SK-N-SH treated with all-trans-retinoic acid at 6 μM for 48 hours (cell line): ENCODE results near the gene TPGS1.

Source experiments
- ATAC-seq: fragments of 200-7000 bp; cut with Tn5 transposase; 3 replicates; pipeline ENCODE4 v1.9.1; 2020; ENCODE audit warnings: mild to moderate bottlenecking, moderate library complexity
- ARNTL ChIP-seq: fragments of 450-650 bp; formaldehyde crosslinking; IDR thresholded peaks from 2 replicates; pipeline ENCODE4 v1.5.0; 2020; ENCODE audit warnings: low read depth, mild to moderate bottlenecking, moderate library complexity, borderline replicate concordance
- BACH2 ChIP-seq: fragments of 250-450 bp; sonication (Bioruptor Pico); IDR thresholded peaks from 2 replicates; pipeline ENCODE4 v1.9.0; 2021; ENCODE audit warnings: mild to moderate bottlenecking, borderline replicate concordance
- CSDC2 ChIP-seq: fragments of 250-450 bp; sonication (Bioruptor Pico); IDR thresholded peaks from 2 replicates; pipeline ENCODE4 v1.5.0; 2020; ENCODE audit warnings: mild to moderate bottlenecking, moderate library complexity
- ESRRG ChIP-seq: fragments of 250-450 bp; sonication (Bioruptor Pico); IDR thresholded peaks from 2 replicates; pipeline ENCODE4 v1.6.1; 2021; ENCODE audit warnings: mild to moderate bottlenecking
- GLIS3 ChIP-seq: fragments of 250-450 bp; sonication (Bioruptor Pico); IDR thresholded peaks from 2 replicates; pipeline ENCODE4 v1.5.0; 2020; ENCODE audit warnings: mild to moderate bottlenecking, moderate library complexity
- OSR1 ChIP-seq: fragments of 250-450 bp; sonication (Bioruptor Pico); IDR thresholded peaks from 2 replicates; pipeline ENCODE4 v1.8.0; 2022; ENCODE audit warnings: moderate library complexity, mild to moderate bottlenecking, inconsistent platforms
- PPARA ChIP-seq: fragments of 250-450 bp; sonication (Bioruptor Pico); IDR thresholded peaks from 2 replicates; pipeline ENCODE4 v1.5.0; 2020; ENCODE audit warnings: mild to moderate bottlenecking, borderline replicate concordance
- RARB ChIP-seq: fragments of 250-450 bp; sonication (Bioruptor Pico); IDR thresholded peaks from 2 replicates; pipeline ENCODE4 v1.8.0; 2021; ENCODE audit warnings: mild to moderate bottlenecking, moderate library complexity
- SNAI2 ChIP-seq: fragments of 250-450 bp; sonication (Bioruptor Pico); IDR thresholded peaks from 2 replicates; pipeline ENCODE4 v1.5.0; 2020; ENCODE audit warnings: mild to moderate bottlenecking, moderate library complexity
- TCF4 ChIP-seq: fragments of 250-450 bp; sonication (Bioruptor Pico); IDR thresholded peaks from 2 replicates; pipeline ENCODE4 v1.8.0; 2021; ENCODE audit warnings: mild to moderate bottlenecking, moderate library complexity, borderline replicate concordance
- TOX ChIP-seq: fragments of 250-450 bp; sonication (Bioruptor Pico); IDR thresholded peaks from 2 replicates; pipeline ENCODE4 v1.8.0; 2021; ENCODE audit warnings: mild to moderate bottlenecking, moderate library complexity, borderline replicate concordance
- ZC3H10 ChIP-seq: fragments of 250-450 bp; sonication (Bioruptor Pico); IDR thresholded peaks from 2 replicates; pipeline ENCODE4 v1.5.1; 2021; ENCODE audit warnings: mild to moderate bottlenecking, moderate library complexity
- ZFP3 ChIP-seq: fragments of 250-450 bp; sonication (Bioruptor Pico); IDR thresholded peaks from 2 replicates; pipeline ENCODE4 v1.5.0; 2020; ENCODE audit warnings: mild to moderate bottlenecking, moderate library complexity
- ZFP30 ChIP-seq: fragments of 450-650 bp; formaldehyde crosslinking; IDR thresholded peaks from 2 replicates; pipeline ENCODE4 v1.5.0; 2022; ENCODE audit warnings: mild to moderate bottlenecking, moderate library complexity
- ZNF565 ChIP-seq: fragments of 450-650 bp; formaldehyde crosslinking; conservative IDR thresholded peaks from 2 replicates; pipeline ENCODE4 v1.5.0; 2020; ENCODE audit warnings: low read depth, mild to moderate bottlenecking, moderate library complexity
- ZNF70 ChIP-seq: fragments of 450-650 bp; formaldehyde crosslinking; IDR thresholded peaks from 2 replicates; pipeline ENCODE4 v1.5.0; 2020; ENCODE audit warnings: mild to moderate bottlenecking, moderate library complexity
- ZNF8 ChIP-seq: fragments of 450-650 bp; formaldehyde crosslinking; IDR thresholded peaks from 2 replicates; pipeline ENCODE4 v1.5.0; 2020; ENCODE audit warnings: mild to moderate bottlenecking, moderate library complexity
- TF ChIP-seq, protein P1 (sequence below): fragments of 250-450 bp; sonication (Bioruptor Pico); IDR thresholded peaks from 2 replicates; pipeline ENCODE4 v1.8.0; 2021; ENCODE audit warnings: low read depth, mild to moderate bottlenecking, moderate library complexity, borderline replicate concordance
- TF ChIP-seq, protein P2 (sequence below): fragments of 250-450 bp; sonication (Bioruptor Pico); IDR thresholded peaks from 2 replicates; pipeline ENCODE4 v1.5.0; 2020; ENCODE audit warnings: mild to moderate bottlenecking, moderate library complexity
- TF ChIP-seq, protein P3 (sequence below): fragments of 250-450 bp; sonication (Bioruptor Pico); IDR thresholded peaks from 2 replicates; pipeline ENCODE4 v1.8.0; 2020; ENCODE audit warnings: mild to moderate bottlenecking, moderate library complexity, borderline replicate concordance
- TF ChIP-seq, protein P4 (sequence below): fragments of 250-450 bp; sonication (Bioruptor Pico); IDR thresholded peaks from 2 replicates; pipeline ENCODE4 v1.5.1; 2020; ENCODE audit warnings: low read depth, mild to moderate bottlenecking, moderate library complexity
- TF ChIP-seq, protein P5 (sequence below): fragments of 250-450 bp; sonication (Bioruptor Pico); IDR thresholded peaks from 2 replicates; pipeline ENCODE4 v1.5.1; 2021; ENCODE audit warnings: mild to moderate bottlenecking, moderate library complexity

Gene TPGS1

DNA sequence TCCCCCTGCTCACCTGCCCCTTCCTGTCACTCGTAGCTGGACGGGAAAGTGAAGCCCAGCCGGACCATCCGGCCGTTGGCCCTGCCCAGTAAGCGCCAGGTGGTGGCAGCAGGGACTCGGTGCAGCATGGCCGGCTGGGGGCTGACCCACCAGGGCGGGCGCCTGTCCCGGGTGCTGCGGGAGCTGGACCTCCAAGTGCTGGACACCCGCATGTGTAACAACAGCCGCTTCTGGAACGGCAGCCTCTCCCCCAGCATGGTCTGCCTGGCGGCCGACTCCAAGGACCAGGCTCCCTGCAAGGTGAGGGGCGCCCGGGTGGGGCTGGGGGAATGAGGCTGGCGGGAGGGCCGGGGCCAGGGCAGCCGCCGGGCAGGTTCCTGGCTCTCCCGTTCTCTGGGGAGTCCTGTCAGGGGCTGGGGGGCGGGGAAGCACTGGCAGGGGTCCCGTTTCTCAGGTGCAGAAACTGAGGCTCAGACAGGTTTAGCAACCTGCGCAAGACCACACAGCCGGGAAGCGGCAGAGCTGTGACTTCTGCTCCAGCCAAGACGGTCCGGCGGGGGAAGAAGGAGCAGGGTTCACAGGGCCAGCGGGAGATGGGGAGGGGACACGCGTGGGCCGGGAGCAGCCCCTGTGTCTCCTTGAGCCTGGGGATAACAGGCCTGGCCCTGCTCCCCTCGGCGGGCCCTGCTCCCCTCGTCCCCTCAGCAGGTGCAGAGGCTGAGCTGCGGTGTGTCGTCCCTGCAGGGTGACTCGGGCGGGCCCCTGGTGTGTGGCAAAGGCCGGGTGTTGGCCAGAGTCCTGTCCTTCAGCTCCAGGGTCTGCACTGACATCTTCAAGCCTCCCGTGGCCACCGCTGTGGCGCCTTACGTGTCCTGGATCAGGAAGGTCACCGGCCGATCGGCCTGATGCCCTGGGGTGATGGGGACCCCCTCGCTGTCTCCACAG lies 41.9 kb downstream of the TPGS1 start:
- ATAC-seq, result no peak; the same call in 2 of the 3 replicates
- TF ChIP-seq, protein P1, sequence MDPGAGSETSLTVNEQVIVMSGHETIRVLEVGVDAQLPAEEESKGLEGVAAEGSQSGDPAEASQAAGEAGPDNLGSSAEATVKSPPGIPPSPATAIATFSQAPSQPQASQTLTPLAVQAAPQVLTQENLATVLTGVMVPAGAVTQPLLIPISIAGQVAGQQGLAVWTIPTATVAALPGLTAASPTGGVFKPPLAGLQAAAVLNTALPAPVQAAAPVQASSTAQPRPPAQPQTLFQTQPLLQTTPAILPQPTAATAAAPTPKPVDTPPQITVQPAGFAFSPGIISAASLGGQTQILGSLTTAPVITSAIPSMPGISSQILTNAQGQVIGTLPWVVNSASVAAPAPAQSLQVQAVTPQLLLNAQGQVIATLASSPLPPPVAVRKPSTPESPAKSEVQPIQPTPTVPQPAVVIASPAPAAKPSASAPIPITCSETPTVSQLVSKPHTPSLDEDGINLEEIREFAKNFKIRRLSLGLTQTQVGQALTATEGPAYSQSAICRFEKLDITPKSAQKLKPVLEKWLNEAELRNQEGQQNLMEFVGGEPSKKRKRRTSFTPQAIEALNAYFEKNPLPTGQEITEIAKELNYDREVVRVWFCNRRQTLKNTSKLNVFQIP (CRISPR knock-in tag), result no peak
- TF ChIP-seq, protein P2, sequence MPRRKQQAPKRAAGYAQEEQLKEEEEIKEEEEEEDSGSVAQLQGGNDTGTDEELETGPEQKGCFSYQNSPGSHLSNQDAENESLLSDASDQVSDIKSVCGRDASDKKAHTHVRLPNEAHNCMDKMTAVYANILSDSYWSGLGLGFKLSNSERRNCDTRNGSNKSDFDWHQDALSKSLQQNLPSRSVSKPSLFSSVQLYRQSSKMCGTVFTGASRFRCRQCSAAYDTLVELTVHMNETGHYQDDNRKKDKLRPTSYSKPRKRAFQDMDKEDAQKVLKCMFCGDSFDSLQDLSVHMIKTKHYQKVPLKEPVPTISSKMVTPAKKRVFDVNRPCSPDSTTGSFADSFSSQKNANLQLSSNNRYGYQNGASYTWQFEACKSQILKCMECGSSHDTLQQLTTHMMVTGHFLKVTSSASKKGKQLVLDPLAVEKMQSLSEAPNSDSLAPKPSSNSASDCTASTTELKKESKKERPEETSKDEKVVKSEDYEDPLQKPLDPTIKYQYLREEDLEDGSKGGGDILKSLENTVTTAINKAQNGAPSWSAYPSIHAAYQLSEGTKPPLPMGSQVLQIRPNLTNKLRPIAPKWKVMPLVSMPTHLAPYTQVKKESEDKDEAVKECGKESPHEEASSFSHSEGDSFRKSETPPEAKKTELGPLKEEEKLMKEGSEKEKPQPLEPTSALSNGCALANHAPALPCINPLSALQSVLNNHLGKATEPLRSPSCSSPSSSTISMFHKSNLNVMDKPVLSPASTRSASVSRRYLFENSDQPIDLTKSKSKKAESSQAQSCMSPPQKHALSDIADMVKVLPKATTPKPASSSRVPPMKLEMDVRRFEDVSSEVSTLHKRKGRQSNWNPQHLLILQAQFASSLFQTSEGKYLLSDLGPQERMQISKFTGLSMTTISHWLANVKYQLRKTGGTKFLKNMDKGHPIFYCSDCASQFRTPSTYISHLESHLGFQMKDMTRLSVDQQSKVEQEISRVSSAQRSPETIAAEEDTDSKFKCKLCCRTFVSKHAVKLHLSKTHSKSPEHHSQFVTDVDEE (CRISPR knock-in tag), result no peak
- TF ChIP-seq ZC3H10 (CRISPR knock-in tag) (no peak), PPARA (CRISPR knock-in tag) (no peak), ZNF8 (CRISPR knock-in tag) (no peak), TCF4 (no peak), ZNF70 (CRISPR knock-in tag) (no peak), OSR1 (CRISPR knock-in tag) (no peak), CSDC2 (CRISPR knock-in tag) (no peak), ZFP30 (CRISPR knock-in tag) (no peak), ARNTL (CRISPR knock-in tag) (no peak), GLIS3 (no peak), RARB (CRISPR knock-in tag) (no peak), TOX (CRISPR knock-in tag) (no peak)
- TF ChIP-seq, protein P3, sequence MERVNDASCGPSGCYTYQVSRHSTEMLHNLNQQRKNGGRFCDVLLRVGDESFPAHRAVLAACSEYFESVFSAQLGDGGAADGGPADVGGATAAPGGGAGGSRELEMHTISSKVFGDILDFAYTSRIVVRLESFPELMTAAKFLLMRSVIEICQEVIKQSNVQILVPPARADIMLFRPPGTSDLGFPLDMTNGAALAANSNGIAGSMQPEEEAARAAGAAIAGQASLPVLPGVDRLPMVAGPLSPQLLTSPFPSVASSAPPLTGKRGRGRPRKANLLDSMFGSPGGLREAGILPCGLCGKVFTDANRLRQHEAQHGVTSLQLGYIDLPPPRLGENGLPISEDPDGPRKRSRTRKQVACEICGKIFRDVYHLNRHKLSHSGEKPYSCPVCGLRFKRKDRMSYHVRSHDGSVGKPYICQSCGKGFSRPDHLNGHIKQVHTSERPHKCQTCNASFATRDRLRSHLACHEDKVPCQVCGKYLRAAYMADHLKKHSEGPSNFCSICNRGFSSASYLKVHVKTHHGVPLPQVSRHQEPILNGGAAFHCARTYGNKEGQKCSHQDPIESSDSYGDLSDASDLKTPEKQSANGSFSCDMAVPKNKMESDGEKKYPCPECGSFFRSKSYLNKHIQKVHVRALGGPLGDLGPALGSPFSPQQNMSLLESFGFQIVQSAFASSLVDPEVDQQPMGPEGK (CRISPR knock-in tag), result no peak

DNA sequence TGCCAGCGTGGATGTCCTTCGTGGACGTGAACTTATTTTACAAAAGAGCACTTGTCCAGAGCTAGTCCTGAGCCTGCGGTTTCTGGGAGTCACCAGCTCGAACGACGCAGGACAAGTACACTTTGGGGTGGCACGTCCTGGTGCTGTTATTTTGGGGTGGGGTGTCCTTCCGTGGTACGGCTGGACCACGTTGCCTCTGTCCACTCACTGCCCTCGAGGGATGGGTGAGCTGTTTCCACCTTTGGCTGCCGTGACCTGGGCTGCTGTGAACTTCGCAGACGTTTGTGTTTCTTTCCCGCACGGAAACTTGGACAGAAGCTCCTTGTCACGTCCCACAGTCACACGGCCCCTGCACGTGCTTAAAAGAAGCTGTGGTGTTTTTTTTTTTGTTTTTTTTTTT lies 47.5 kb downstream of the TPGS1 start:
- ATAC-seq, result no peak

DNA sequence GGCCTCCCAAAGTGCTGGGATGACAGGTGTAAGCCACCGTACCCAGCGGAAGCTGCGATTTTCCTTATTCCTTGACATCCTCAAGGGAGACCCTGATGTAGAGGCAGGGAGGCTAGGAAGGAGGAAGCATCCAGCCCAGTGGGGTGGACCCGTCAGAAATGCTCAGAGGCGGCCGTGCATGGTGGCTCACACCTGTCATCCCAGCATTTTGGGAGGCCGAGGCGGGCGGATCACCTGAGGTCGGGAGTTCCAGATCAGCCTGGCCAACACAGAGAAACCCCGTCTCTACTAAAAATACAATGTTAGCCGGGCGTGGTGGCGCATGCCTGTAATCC lies 48.1 kb downstream of the TPGS1 start:
- TF ChIP-seq ZC3H10 (CRISPR knock-in tag) (no peak), ZFP30 (CRISPR knock-in tag) (no peak), ESRRG (CRISPR knock-in tag) (no peak), SNAI2 (no peak), CSDC2 (CRISPR knock-in tag) (no peak), ZNF565 (CRISPR knock-in tag) (no peak), TOX (CRISPR knock-in tag) (no peak)
- TF ChIP-seq, protein P4, sequence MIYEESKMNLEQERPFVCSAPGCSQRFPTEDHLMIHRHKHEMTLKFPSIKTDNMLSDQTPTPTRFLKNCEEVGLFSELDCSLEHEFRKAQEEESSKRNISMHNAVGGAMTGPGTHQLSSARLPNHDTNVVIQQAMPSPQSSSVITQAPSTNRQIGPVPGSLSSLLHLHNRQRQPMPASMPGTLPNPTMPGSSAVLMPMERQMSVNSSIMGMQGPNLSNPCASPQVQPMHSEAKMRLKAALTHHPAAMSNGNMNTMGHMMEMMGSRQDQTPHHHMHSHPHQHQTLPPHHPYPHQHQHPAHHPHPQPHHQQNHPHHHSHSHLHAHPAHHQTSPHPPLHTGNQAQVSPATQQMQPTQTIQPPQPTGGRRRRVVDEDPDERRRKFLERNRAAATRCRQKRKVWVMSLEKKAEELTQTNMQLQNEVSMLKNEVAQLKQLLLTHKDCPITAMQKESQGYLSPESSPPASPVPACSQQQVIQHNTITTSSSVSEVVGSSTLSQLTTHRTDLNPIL (CRISPR knock-in tag), result no peak
- TF ChIP-seq, protein P3 (CRISPR knock-in tag), result no peak
- TF ChIP-seq, protein P5, sequence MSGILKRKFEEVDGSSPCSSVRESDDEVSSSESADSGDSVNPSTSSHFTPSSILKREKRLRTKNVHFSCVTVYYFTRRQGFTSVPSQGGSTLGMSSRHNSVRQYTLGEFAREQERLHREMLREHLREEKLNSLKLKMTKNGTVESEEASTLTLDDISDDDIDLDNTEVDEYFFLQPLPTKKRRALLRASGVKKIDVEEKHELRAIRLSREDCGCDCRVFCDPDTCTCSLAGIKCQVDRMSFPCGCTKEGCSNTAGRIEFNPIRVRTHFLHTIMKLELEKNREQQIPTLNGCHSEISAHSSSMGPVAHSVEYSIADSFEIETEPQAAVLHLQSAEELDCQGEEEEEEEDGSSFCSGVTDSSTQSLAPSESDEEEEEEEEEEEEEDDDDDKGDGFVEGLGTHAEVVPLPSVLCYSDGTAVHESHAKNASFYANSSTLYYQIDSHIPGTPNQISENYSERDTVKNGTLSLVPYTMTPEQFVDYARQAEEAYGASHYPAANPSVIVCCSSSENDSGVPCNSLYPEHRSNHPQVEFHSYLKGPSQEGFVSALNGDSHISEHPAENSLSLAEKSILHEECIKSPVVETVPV, result no peak
- ATAC-seq, result no peak

More for the DNA sequence above, 47.5 kb downstream of the TPGS1 start:
- TF ChIP-seq CSDC2 (CRISPR knock-in tag) (no peak), BACH2 (CRISPR knock-in tag) (no peak), GLIS3 (no peak), ZFP30 (CRISPR knock-in tag) (no peak), TCF4 (no peak), ZFP3 (CRISPR knock-in tag) (no peak)
- TF ChIP-seq, protein P4 (CRISPR knock-in tag), result no peak
